ENCODE data around the gene OGFOD2. TPM values are rescaled to one million over a fixed set of nuclear protein-coding genes. Genes with fewer than 3 reads are reported as not detected.

The OGFOD2 gene
- total RNA-seq, 4 donors from 2014 or later: 12.0 to 36.0 (median 18.4) TPM

- no peaks in the 10 kb centered on the region for H3K27me3 ChIP-seq
- in situ Hi-C loops (cut with MboI; ENCODE audit: low pct_ligation_motif_present in 1 of 4, low pct_unique_long_range_greater_than_20kb in 1 of 4, low sequenced_read_pairs in 3 of 4) (no loop called here), intact Hi-C loops (cut with DNase I; ENCODE audit: low total_unique reads) (no loop called here)
- no peak for DNase-seq
- no peaks in the 10 kb centered on the region for H3K4me1 ChIP-seq
- H3K27ac ChIP-seq: no peak overlapping the region
- 94% methylated on average over 4 of the region's 4 CpGs; no CpG with 5 or more reads in 1 of the 2 donors for WGBS, 2 donors (ENCODE audit: low coverage in 1 of 2)
- H3K9me3 ChIP-seq: no peaks in the 10 kb centered on the region
- TF ChIP-seq POLR2A (IDR thresholded peaks at IDR 0.05): no peak
- no peak for TF ChIP-seq POLR2AphosphoS5 (IDR thresholded peaks at IDR 0.05)
- TF ChIP-seq EP300 (IDR thresholded peaks at IDR 0.05; ENCODE audit: low read depth): no peak
- no peak for TF ChIP-seq CTCF (IDR thresholded peaks at IDR 0.05)
- H3K4me3 ChIP-seq: no peak overlapping the region
- peaks cover 0 to 13% (median 0%) of the 10 kb centered on the region in 4 donors for H3K36me3 ChIP-seq
Measured at GRCh38 chr12:122998316-122998715, 23.3 kb downstream of the OGFOD2 start.

GRCh38 chr12:122999196-122999946, 24.3 kb downstream of the OGFOD2 start:
- in situ Hi-C loops (cut with MboI; ENCODE audit: low pct_ligation_motif_present in 1 of 4, low pct_unique_long_range_greater_than_20kb in 1 of 4, low sequenced_read_pairs in 3 of 4): no loop called here
- WGBS, 2 donors (ENCODE audit: low coverage in 1 of 2): 80% methylated on average over 7 of the region's 8 CpGs; no CpG with 5 or more reads in 1 of the 2 donors
- H3K27ac ChIP-seq: no peak overlapping the region

GRCh38 chr12:122999986-123000420, 25.0 kb downstream of the OGFOD2 start:
- no peaks in the 10 kb centered on the region for H3K9me3 ChIP-seq
- H3K4me3 ChIP-seq: no peak overlapping the region
- intact Hi-C loops (cut with DNase I; ENCODE audit: low total_unique reads): no loop called here
- H3K27me3 ChIP-seq: no peaks in the 10 kb centered on the region
- peaks cover 0 to 13% (median 0%) of the 10 kb centered on the region in 4 donors for H3K36me3 ChIP-seq
- no peak for TF ChIP-seq POLR2AphosphoS5 (IDR thresholded peaks at IDR 0.05)
- no peak for TF ChIP-seq EP300 (IDR thresholded peaks at IDR 0.05; ENCODE audit: low read depth)
- no peak for TF ChIP-seq CTCF (IDR thresholded peaks at IDR 0.05)
- TF ChIP-seq POLR2A (IDR thresholded peaks at IDR 0.05): no peak
- in situ Hi-C loops (cut with MboI; ENCODE audit: low pct_ligation_motif_present in 1 of 4, low pct_unique_long_range_greater_than_20kb in 1 of 4, low sequenced_read_pairs in 3 of 4): no loop called here
- no peaks in the 10 kb centered on the region for H3K4me1 ChIP-seq
- WGBS, 2 donors (ENCODE audit: low coverage in 1 of 2): 77 to 89% methylated on average over 4 to 20 of the region's 20 CpGs
- no peak overlapping the region for H3K27ac ChIP-seq
- no peak for DNase-seq

More at GRCh38 chr12:122999196-122999946, 24.3 kb downstream of the OGFOD2 start:
- peaks cover 0 to 13% (median 0%) of the 10 kb centered on the region in 4 donors for H3K36me3 ChIP-seq
- DNase-seq: no peak
- no peak overlapping the region for H3K4me3 ChIP-seq
- TF ChIP-seq POLR2A (IDR thresholded peaks at IDR 0.05) (no peak), EP300 (IDR thresholded peaks at IDR 0.05; ENCODE audit: low read depth) (no peak), CTCF (IDR thresholded peaks at IDR 0.05) (no peak), POLR2AphosphoS5 (IDR thresholded peaks at IDR 0.05) (no peak)
- H3K9me3 ChIP-seq: no peaks in the 10 kb centered on the region
- H3K4me1 ChIP-seq: no peaks in the 10 kb centered on the region
- no peaks in the 10 kb centered on the region for H3K27me3 ChIP-seq
- intact Hi-C loops (cut with DNase I; ENCODE audit: low total_unique reads): no loop called here

GRCh38 chr12:123000578-123000977, 25.5 kb downstream of the OGFOD2 start:
- H3K27ac ChIP-seq: no peak overlapping the region

More at GRCh38 chr12:123000578-123000977, 25.5 kb downstream of the OGFOD2 start:
- H3K9me3 ChIP-seq: no peaks in the 10 kb centered on the region
- in situ Hi-C loops (cut with MboI; ENCODE audit: low pct_ligation_motif_present in 1 of 4, low pct_unique_long_range_greater_than_20kb in 1 of 4, low sequenced_read_pairs in 3 of 4) (no loop called here), intact Hi-C loops (cut with DNase I; ENCODE audit: low total_unique reads) (no loop called here)
- no peak overlapping the region for H3K4me3 ChIP-seq
- no peaks in the 10 kb centered on the region for H3K27me3 ChIP-seq
- TF ChIP-seq POLR2A (IDR thresholded peaks at IDR 0.05) (no peak), EP300 (IDR thresholded peaks at IDR 0.05; ENCODE audit: low read depth) (no peak)
- H3K4me1 ChIP-seq: no peaks in the 10 kb centered on the region
- peaks cover 0 to 13% (median 0%) of the 10 kb centered on the region in 4 donors for H3K36me3 ChIP-seq
- WGBS, 2 donors (ENCODE audit: low coverage in 1 of 2): 97% methylated on average over 10 of the region's 10 CpGs; no CpG with 5 or more reads in 1 of the 2 donors
- no peak for DNase-seq
